Skeletal muscle cell (primary cell): Measurements from ENCODE around the gene JUND.

Source experiments
- DNase-seq: peaks from one replicate; pipeline ENCODE4 v3.0.0-alpha.2; 2010; ENCODE audit warnings: low read depth
- H3K4me3 ChIP-seq: 2 replicates; pipeline ENCODE4 v1.5.1; 2011; ENCODE audit warnings: low read depth, mild to moderate bottlenecking, control low read depth, low read length, moderate library complexity

The JUND gene

DNA sequence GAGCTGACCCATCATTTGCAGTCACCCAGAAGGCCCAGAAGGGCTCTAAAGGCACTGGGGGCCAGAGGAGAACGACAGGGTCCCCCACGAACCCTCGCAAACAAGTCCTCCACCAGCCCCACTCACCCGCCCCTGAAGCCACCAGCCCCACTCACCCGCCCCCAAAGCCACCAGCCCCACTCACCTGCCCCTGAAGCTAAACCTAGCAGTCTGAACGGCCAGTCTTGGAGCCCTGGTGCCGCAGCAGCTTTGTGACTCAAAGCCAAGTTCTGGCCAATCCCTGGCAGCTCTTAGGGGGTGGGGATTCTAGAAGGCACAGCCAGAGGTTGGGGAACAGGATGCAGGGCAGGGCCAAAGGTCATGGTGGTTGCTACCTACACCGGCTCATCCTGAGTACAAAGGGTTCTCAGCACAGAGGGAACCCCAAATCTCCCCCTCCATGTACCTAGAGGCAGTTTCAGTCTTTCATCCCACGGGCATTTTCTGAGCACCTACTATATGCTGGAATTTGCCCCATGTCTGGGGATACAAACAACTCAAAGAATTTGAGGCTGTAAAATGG, 7.1 kb downstream of the JUND start, which contains the start of gene IQCN:
IQCN (minus strand) TSS at position 234 of the 562 bp plus-strand sequence. CDS start 4,974 bp downstream, outside the sequence.
- H3K4me3 ChIP-seq: no peak within 1 kb of the TSS

DNA sequence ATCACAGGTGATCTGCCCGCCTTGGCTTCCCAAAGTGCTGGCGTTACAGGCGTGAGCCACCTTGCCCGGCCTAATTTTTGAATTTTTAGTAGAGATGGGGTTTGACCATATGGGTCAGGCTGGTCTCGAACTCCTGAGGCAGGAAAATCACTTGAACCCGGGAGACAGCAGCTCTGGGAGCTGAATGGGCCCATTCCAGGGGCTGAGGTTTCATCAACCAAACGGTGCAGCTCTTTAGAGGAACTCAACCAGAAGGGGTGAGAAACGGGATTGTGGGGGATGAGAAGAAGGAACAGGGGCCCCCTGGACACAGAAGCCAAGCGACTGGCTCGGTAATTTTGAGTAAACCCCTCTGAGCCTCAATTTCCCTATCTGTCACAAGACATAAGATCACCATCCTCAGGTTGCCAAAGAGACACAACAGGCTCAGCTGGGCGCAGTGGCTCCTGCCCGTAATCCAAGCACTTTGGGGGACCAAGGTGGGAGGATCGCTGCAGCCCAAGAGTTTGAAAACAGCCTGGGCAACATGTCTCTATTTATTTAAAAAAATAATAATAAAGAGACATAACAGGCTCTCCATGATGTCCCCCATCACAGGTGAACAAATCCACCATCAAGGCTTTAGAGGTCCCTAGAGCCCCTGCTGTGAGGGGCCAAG, 7.7 kb downstream of the JUND start:
- H3K4me3 ChIP-seq: no peak overlapping the region
- no peak for DNase-seq

More for the DNA sequence above, 7.1 kb downstream of the JUND start, which contains the start of gene IQCN:
- DNase-seq: no peak

DNA sequence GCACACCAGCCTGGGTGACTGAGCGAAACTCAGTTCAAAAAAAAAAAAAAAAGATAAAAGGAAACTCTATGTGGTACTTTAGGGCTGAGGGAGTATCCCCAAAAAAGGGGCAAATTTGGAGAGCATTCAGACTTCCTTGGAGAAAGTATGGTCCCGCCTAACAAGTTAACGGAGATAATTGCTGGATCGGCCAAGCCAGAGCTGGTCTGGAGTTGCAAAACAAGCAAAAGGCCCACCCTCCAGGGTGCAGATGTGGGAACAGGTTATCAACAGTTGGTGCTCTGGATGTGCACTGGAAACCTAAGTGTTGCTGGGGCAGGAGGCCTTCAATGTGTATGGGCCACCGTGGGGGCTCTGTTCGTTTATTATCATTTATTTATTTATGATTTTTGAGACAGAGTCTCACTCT, 10.0 kb downstream of the JUND start:
- DNase-seq: no peak

DNA sequence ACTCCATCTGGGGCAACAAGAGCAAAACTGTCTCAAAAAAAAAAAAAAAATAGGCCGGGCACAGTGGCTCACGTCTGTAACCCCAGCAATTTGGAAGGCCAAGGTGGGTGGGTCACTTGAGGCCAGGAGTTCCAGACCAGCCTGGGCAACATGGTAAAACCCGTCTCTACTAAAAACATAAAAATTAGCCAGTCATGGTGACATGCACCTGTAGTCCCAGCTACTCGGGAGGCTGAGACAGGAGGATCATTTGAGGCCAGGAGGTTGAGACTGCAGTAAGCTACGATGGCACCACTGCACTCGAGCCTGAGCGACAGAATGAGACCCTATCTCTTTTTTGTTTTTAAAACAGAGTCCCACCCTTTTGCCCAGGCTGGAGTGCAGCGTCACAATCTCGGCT, 11.1 kb downstream of the JUND start:
- no peak overlapping the region for H3K4me3 ChIP-seq
- DNase-seq: no peak

More for the DNA sequence above, 10.0 kb downstream of the JUND start:
- H3K4me3 ChIP-seq: no peak overlapping the region

DNA sequence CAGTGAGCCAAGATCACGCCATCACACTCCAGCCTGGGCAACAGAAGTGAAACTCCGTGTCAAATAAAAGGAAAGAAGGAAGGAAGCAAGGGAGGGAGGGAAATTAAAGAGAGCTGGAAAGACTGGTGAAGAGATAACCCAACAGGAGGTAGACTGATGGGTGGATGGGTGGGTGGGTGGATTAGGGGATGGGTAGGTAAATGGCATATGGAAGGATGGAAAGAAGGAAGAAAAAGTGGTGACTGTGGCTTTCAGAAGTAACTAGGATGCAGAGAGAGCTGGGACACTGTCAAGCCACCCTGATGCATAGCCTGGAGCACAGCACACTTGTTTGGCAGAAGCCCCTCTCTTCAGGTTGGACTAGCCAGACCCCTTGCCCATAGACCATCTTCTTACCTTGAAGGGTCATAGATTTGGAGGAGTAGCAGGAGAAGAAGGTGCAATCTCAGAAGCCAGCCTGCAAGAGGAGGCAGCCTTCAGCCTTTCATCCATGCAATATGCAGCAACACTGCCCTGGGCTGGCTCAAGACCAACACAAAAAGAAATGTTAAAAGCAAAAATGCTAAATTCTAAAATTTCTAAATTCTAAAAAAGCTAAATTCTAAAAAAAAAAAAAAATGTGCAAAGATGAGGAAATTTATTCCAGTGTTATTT, 12.2 kb downstream of the JUND start:
- H3K4me3 ChIP-seq: no peak overlapping the region
- no peak for DNase-seq

DNA sequence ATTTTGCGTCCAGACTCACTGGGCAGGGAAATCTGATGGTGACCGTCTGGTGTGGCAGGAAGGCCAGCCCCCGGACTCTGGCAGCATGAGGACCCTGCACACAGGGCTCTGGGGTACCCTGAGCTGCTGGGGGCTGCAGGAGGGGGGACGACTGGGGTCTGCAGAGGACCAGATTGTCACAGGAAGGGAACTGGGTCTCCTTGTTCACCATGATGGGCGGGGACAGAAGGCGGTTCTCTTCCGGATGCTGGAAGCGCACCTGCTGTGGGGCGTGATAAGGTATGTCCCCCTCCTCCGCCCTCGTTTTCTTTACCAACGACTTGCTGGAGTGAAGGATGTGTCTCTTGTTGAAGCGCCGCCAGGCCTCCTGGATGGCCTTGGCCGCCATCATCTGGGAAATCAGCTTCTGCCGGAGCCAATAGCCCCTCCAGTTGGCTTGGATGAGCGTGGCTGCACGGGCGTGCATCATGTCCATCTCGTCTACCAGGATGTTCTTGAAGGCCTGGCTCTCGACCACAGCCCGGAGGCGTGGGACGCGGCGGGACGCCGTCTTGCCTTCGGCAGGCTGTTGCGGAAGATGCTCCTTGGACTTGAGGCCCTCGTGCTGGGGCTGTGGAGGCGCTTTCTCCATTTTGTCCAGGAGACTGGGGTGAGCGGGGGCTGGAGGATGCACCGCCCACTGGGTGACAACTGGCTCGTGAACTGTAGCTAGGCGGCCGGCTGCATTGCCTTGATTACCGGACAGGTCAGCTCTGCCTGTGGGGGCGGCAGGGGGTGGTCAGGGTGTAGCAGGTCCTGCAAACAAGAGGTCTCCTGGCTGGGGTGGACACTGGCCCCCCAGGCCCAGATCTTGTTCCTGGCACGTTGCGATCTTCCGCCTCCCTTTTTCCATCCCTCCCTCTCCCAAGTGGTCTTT, 14.4 kb downstream of the JUND start:
- H3K4me3 ChIP-seq: no peak overlapping the region
- no peak for DNase-seq

DNA sequence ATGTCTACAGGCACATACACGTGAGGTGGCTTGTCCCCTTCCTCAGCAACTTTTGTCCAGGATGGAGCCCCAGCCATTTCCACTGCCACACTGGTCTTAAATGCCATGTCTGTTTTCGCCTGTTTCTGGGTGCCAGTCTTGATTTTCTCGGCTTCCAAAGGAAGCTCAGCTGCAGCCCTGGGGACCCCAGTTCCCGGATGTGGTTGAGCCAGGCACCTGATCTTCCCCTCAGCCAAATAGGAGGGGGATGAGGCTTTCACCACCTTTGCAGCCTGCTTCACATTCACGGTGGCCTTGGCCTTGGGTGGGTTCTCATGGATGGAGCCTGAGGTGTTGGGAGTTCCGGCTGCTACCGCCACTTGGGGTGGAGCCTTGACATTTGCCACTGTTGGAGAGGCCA, 15.8 kb downstream of the JUND start:
- H3K4me3 ChIP-seq: no peak overlapping the region

DNA sequence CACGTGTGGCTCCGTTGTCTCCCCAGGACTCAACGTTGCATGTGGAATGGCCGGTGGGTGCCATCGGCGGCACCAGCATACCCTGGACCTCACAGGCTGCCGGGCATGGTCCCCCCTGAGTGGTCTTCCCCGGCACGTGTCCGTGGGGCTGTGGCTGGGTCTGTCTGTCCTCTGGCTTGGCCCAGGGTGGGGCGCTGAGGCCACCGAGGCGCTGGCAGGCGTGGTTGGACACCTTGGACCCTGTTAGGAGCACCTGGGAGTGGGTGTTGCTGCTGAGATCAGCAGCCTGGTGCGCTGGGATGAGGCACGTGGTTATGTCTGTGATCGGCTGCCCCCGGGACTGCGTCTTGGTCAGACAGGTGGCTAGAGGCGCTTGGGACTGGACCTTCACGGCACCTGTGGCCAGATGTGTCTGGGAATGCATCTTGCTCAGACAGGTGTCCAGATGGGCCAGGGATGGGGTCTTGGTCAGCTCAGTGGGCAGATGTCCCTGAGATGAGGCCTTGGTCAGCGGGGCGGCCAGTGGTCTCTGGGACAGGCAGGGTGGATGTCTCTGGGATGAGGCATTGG, 16.4 kb downstream of the JUND start:
- no peak overlapping the region for H3K4me3 ChIP-seq
- DNase-seq: no peak

More for the DNA sequence above, 15.8 kb downstream of the JUND start:
- no peak for DNase-seq

DNA sequence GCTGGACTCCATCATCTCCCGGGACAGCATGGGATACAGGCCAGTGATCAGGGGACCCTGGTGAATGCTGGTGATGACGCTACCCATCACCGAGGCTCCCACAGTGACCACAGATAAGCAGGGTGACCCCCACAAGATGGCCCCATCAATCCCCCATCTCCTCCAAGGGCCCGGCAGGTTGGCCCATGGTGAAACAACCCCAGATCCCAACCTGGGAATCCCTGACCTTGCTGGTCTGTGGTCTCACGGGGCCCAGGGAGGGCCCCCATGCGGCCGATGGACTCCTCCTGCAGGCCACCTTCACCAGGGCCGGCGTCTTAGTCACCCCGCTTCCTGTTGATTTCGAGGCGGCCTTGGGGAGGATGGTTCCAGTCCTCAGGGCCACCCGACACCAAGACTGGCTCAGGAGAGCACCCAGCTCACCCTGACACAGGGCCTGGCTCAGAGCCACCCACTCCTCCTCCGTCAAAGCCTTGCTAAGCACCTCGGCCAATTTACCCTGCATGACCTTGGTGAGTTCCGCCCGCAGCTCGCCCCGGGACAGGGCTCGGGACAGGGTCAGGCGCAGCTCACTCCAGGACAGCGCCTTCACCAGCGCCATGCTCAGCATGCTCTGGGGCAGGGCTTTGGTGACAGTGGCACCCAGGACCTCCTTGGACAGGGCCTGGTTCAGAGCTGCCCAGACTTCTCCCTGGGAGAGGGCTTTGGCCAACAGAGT, 17.1 kb downstream of the JUND start:
- H3K4me3 ChIP-seq: no peak overlapping the region
- no peak for DNase-seq

DNA sequence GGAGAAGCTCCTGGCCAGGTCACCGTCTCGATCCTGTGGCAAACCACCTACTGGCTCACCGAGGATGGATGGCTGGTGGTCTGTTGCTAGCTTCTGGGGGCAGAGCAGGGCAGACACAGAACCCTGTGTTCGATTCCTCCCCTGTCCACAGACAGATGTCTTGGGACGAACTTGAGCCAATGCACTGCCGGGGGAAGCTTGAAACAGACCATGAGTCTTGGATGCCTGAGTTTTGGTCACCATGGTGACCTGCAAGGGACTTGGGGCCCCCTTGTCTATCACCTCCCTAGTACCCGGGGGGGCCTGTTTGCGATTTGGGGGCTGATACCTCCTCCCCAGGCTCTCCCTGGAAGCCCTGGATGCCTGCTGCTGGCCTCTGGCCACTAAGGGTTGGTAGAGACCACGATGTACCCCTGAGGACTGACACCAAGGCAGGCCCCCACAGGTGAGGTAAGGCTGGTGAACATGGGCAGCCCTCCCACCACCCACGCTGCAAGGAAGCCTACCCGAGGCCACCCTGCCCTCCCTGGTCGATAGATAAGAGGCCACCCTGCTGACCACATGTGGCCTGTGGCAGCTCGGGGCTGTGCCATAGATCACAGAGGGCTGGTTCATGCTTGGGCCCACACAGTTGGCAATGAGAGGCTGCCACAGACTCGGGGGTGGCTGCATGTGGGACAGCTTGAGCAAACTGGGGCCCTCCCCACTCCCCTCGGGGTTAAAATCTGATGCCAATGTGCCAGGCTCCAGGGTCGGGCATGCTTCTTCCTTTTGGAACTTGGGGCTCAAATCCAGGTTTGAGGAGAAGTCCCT, 17.9 kb downstream of the JUND start:
- no peak overlapping the region for H3K4me3 ChIP-seq
- DNase-seq: no peak

DNA sequence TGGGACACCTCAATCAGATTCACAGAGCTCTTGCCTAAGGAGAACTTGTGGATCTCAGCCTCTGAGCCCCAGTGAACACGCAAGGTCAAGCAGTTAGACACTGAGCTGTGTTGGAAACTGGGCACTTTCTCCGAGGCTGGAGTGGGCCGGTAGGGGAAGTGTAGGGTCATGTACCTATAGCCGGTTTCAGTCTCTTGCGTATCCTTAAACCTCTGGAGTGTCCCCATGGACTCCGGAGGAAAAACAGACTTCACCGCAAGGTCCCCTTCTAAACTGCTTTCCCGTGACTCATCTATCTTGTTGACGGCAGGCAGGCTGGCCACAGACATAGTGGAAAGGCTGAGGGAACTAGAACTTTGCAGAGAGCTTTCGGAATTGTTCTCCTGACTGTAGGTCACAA, 18.5 kb downstream of the JUND start:
- DNase-seq: no peak
- no peak overlapping the region for H3K4me3 ChIP-seq

DNA sequence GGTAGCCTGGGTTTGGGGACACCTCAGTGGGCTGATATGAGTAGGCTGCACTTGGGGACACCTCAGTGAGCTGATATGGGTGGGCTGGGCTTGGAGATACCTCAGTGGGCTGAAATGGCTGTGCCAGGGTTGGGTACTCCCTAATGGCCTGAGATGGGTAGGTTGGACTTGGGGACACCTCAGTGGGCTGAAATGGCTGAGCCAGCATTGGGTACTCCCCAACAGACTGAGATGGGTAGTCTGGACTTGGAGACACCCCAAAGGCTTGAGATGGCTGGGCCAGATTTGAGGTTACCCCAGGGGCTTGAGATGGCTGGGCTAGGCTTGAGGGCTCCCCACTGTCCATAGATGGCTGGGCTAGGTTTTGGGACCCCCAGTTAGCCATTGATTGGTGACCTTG, 19.3 kb downstream of the JUND start:
- H3K4me3 ChIP-seq: no peak overlapping the region
- no peak for DNase-seq

DNA sequence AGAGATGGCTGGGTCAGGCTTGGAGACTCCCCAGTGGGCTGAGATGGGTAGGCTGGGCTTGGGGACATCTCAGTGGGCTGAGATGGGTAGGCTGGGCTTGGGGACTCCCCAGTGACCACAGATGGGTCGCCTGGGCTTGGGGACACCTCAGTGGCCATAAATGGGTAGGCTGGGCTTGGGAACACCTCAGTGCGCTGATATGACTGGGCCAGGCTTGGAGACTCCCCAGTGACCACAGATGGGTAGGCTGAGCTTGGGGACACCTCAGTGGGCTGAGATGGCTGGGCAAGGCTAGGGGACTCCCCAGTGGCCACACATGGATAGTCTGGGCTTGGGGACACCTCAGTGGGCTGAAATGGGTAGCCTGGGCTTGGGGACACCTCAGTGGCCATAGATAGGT, 19.9 kb downstream of the JUND start:
- H3K4me3 ChIP-seq: no peak overlapping the region
- no peak for DNase-seq

DNA sequence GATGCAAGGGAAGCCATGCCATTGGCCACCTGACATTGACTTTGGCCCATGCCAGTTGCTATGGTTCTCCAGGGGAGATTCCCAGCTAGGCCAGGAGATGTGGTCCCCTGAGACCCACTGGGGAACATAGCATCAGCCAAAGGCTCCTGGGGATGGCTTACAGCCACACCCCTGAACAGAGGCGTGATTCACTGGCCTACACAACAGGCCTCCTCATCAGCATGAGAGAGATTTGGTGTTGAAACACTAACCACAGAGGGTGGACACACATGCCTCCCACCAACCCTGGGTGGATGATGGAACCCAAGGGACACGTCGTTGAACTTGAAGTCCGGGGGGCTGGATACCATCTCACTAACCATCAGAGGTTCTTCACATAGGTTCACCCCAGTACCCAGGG, 21.5 kb downstream of the JUND start:
- no peak overlapping the region for H3K4me3 ChIP-seq
- DNase-seq: no peak

DNA sequence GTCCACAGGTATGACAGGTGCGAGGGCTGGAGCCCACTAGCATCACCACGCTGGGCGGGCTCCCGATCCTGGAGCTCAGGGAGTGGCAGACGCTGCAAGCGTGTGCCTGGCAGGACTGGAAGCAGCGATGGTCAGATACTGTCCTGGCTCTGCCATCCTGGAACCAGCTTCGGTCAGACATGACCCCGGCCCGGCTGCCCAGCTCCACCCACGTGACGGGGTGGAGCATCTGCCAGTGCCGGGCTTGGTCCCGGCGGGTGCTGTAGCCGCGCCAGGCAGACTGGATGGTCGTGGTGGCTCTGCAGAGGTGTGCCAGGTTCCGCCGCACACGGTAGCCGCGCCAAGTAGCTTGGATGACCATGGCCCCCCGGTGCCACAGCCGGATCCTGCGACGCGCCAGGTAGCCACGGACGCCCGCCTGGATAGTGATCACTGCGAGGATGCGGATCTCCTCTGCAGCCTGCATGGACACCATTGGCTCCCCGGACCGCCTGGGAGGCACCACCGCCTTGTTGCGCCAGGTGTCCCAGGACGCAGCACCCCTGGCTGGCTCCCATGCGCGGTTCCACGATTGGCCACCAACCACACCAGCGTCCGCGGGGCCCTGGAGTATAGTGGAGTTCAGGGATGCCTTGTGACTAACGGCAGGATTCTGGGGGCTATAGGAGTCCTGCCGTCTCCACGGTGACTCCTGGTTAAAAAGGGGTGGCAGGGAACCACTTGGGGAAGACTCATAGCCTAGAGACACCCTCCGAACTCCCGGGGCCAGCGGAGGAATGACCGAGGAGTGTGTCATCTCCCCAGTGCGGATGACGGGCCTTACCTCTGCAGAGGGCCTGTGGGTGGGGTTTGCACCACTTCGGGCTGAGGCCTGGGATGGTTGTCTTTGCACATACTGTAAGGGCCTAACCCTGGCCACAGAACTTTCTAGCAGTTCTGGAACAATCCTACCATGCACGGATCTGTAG, 23.6 kb downstream of the JUND start:
- H3K4me3 ChIP-seq: no peak overlapping the region
- DNase-seq: no peak

DNA sequence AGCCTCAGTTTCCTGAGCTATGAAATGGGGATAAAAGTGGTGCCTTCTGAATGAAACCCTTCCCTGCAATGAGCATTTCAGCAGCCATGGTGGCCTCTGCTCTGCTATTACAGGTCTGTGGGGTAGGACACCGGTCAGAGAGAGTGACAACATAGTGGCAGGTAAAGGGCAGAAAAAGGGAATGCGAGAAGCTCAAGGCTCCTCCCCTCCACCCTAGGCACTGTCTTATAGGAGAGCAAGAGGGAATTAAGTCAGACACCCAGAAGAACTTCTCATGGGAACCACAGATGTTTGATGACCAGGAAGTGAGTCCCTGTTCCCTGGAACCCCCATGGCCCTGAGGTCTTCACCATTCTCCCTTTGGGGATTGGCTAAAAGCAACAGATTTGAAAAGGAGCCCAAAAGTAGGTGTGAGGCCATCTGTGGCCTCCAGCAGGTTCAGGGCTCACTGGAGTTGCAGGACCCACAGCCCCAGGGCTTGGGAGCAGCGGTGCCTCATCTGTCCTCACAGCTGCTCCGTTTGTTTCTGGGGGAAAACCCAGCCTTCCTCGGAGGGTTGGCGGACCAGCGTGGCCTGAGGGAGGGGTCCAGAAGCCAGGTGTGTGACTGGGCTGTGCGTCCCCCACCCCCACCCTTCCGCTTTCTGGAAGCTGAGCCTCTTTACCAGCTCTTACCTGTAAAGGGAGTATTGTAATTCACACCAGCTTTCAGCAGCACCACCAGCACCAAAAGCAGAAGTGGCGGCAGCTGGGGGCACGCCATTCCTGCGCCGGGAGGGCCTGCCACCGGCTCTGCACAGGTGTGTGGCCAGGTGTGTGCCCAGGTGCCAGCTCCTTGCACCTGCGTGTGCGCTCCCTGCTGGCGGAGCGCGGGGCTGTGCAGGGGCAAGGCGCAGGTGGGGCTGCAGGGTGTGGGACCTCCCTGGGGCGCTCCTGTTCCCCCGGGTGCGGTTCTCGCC, 26.6 kb downstream of the JUND start:
- DNase-seq: no peak
- no peak overlapping the region for H3K4me3 ChIP-seq
